ENCODE results near the gene LINC00305.

DNA sequence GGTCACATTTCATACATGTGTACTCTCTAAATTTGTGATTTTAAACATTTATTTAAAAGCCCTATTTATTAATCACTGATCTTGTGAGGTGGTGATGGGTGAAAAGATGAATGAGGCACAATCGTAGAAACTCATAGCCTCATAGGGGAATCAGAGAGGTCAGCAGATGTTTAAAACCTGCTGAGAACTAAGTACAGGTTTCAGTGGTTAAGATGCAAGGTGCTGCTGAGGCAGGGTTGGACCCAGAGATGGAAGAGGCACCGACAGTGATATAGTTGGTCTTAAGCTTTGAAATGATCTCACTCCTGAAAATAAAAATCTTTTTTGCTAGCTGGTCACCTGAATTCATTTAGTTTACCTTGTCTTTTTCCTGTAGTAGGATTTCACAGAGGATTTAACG lies 49.6 kb downstream of the LINC00305 start:
- TF ChIP-seq PPARA (CRISPR knock-in tag; IDR thresholded peaks at IDR 0.05; ENCODE audit: borderline replicate concordance) (no peak), ZNF565 (CRISPR knock-in tag; conservative IDR thresholded peaks at IDR 0.05; ENCODE audit: low read depth) (no peak), ARNTL (CRISPR knock-in tag; IDR thresholded peaks at IDR 0.05; ENCODE audit: borderline replicate concordance, low read depth) (no peak), ESRRG (CRISPR knock-in tag; IDR thresholded peaks at IDR 0.05) (no peak)
